ENCODE data around the gene CTU1. TPM values are rescaled to one million over a fixed set of nuclear protein-coding genes. Genes with fewer than 3 reads are reported as not detected.
A peak's percentile ranks its signal among the peaks of the same experiment; 100 is the strongest.

Gene CTU1
- total and polyA plus RNA-seq, 2 donors (not counting 1 experiment from before 2014, with no cell fraction given) = 8.1 to 8.4 TPM

GRCh38 chr19:51096473-51097165, 11.6 kb downstream of the CTU1 start:
- H2AFZ ChIP-seq (ENCODE audit: insufficient read depth, low read depth, low read length, poor library complexity, severe bottlenecking) = no peak overlapping the region
- CTCF ChIA-PET = interaction anchor here (0.7 to 1.4 kb wide), 2 partner anchors 11 to 20 kb away, joined by 3 to 4 read pairs; no protein-coding TSS in a partner anchor
- H3K27ac Mint-ChIP-seq = no peak overlapping the region
- no peaks in the 10 kb centered on the region for H3K27me3 Mint-ChIP-seq
- peaks cover 5 to 12% of the 10 kb centered on the region in 2 experiments for H3K36me3 ChIP-seq (replicated peaks in 1 of 2; ENCODE audit: control extremely low read depth in 1 of 2, control insufficient read depth in 1 of 2, extremely low read depth in 1 of 2, insufficient read depth in 2 of 2, low read length in 1 of 2)
- intact Hi-C loops (cut with micrococcal nuclease) = no loop called here
- H3K79me2 ChIP-seq (ENCODE audit: control insufficient read depth, insufficient read depth, low read length) = peaks cover 6% of the 10 kb centered on the region
- no peak overlapping the region for H3K4me3 ChIP-seq (ENCODE audit: control extremely low read depth in 1 of 5, extremely low read depth in 1 of 5, insufficient read depth in 1 of 5, low read depth in 2 of 5, low read length in 4 of 5)
- POLR2A ChIA-PET = no interaction called here
- no peak overlapping the region for H3K27ac ChIP-seq (ENCODE audit: low read length in 2 of 2)
- ATAC-seq (ENCODE audit: low read depth) (no peak), DNase-seq (no peak)
- H3K4me3 Mint-ChIP-seq = no peak overlapping the region
- H3K4me1 ChIP-seq (ENCODE audit: control insufficient read depth in 2 of 2, insufficient read depth in 2 of 2, low read length in 2 of 2) = no peaks in the 10 kb centered on the region
- H3K4me1 Mint-ChIP-seq = peaks cover 8% of the 10 kb centered on the region
- H3K9me3 Mint-ChIP-seq (ENCODE audit: insufficient read depth) = no peaks in the 10 kb centered on the region
- no peaks in the 10 kb centered on the region for H3K9me3 ChIP-seq (ENCODE audit: control extremely low read depth in 1 of 3, control insufficient read depth in 2 of 3, insufficient read depth in 1 of 3, low read length in 2 of 3)
- no peaks in the 10 kb centered on the region for H3K27me3 ChIP-seq (replicated peaks in 1 of 4; ENCODE audit: control extremely low read depth in 1 of 4, control insufficient read depth in 3 of 4, insufficient read depth in 4 of 4, low read length in 3 of 4)
- 93% methylated on average over 6 of the region's 6 CpGs for WGBS (ENCODE audit: insufficient coverage)
- H3K9ac ChIP-seq (ENCODE audit: low read length) = no peak overlapping the region
- peaks cover 21% of the 10 kb centered on the region for H4K20me1 ChIP-seq (ENCODE audit: control insufficient read depth, insufficient read depth, low read length, poor library complexity, severe bottlenecking)
- no peak overlapping the region for H3K4me2 ChIP-seq (replicated peaks; ENCODE audit: low read depth, low read length, poor library complexity, severe bottlenecking)
- no peak for TF ChIP-seq EZH2 (IDR thresholded peaks at IDR 0.05; ENCODE audit: borderline replicate concordance, insufficient read depth, low read depth, low read length, poor library complexity, severe bottlenecking)
- TF ChIP-seq CTCF (IDR thresholded peaks at IDR 0.05) = no peak

- ChIA-PET CTCF (interaction anchor here (0.7 kb wide), 1 partner anchor 904 kb away, joined by 3 read pairs; no protein-coding TSS in a partner anchor), POLR2A (no interaction called here)
- Histone ChIP-seq H3K27me3 (replicated peaks in 1 of 4; ENCODE audit: control extremely low read depth in 1 of 4, control insufficient read depth in 3 of 4, insufficient read depth in 4 of 4, low read length in 3 of 4) (no peaks in the 10 kb centered on the region), H3K9ac (ENCODE audit: low read length) (no peak overlapping the region), H3K9me3 (ENCODE audit: control extremely low read depth in 1 of 3, control insufficient read depth in 2 of 3, insufficient read depth in 1 of 3, low read length in 2 of 3) (no peaks in the 10 kb centered on the region), H3K79me2 (ENCODE audit: control insufficient read depth, insufficient read depth, low read length) (no peaks in the 10 kb centered on the region), H3K4me1 (ENCODE audit: control insufficient read depth in 2 of 2, insufficient read depth in 2 of 2, low read length in 2 of 2) (no peaks in the 10 kb centered on the region), H3K36me3 (replicated peaks in 1 of 2; ENCODE audit: control extremely low read depth in 1 of 2, control insufficient read depth in 1 of 2, extremely low read depth in 1 of 2, insufficient read depth in 2 of 2, low read length in 1 of 2) (peaks cover 0 to 12% of the 10 kb centered on the region in 2 experiments), H3K4me2 (replicated peaks; ENCODE audit: low read depth, low read length, poor library complexity, severe bottlenecking) (no peak overlapping the region), H3K4me3 (ENCODE audit: control extremely low read depth in 1 of 5, extremely low read depth in 1 of 5, insufficient read depth in 1 of 5, low read depth in 2 of 5, low read length in 4 of 5) (no peak overlapping the region), H4K20me1 (ENCODE audit: control insufficient read depth, insufficient read depth, low read length, poor library complexity, severe bottlenecking) (peaks cover 8% of the 10 kb centered on the region), H3K27ac (ENCODE audit: low read length in 2 of 2) (no peak overlapping the region), H2AFZ (ENCODE audit: insufficient read depth, low read depth, low read length, poor library complexity, severe bottlenecking) (no peak overlapping the region)
- peak; percentile 72 for TF ChIP-seq CTCF (IDR thresholded peaks at IDR 0.05)
- no peak for TF ChIP-seq EZH2 (IDR thresholded peaks at IDR 0.05; ENCODE audit: borderline replicate concordance, insufficient read depth, low read depth, low read length, poor library complexity, severe bottlenecking)
- H3K4me3 Mint-ChIP-seq = no peak overlapping the region
- intact Hi-C loops (cut with micrococcal nuclease) = no loop called here
- ATAC-seq (ENCODE audit: low read depth) (no peak), DNase-seq (peak; percentile 53)
- no peaks in the 10 kb centered on the region for H3K27me3 Mint-ChIP-seq
- H3K9me3 Mint-ChIP-seq (ENCODE audit: insufficient read depth) = no peaks in the 10 kb centered on the region
- H3K27ac Mint-ChIP-seq = no peak overlapping the region
- 40% methylated on average over 15 of the region's 15 CpGs for WGBS (ENCODE audit: insufficient coverage)
- H3K4me1 Mint-ChIP-seq = peaks cover 8% of the 10 kb centered on the region
Measured at GRCh38 chr19:51094696-51095279, 13.4 kb downstream of the CTU1 start.

Measured in B cell (primary cell).